SW 1271 (cell line): ENCODE data around the gene PIH1D2.
"Not testable (repeated sequence)": the region's sequence is repeated elsewhere in the genome, so short reads cannot be mapped to it uniquely, and the experiment has no call there.

ENCODE experiments used
- DNase-seq, 2 experiments: peaks; one replicate each; lab custom pipeline; 2025; lab: John Stamatoyannopoulos, UW

Gene PIH1D2

GRCh38 chr11:112051768-112052167 lies 22.0 kb downstream of the PIH1D2 start:
- no peak for DNase-seq

GRCh38 chr11:112050721-112051120 lies 23.1 kb downstream of the PIH1D2 start:
- no peak for DNase-seq

- no peak for DNase-seq
Observed at GRCh38 chr11:112049777-112050176, 24.0 kb downstream of the PIH1D2 start.

GRCh38 chr11:112048256-112048655 lies 25.6 kb downstream of the PIH1D2 start:
- not testable (repeated sequence) for DNase-seq

DNA sequence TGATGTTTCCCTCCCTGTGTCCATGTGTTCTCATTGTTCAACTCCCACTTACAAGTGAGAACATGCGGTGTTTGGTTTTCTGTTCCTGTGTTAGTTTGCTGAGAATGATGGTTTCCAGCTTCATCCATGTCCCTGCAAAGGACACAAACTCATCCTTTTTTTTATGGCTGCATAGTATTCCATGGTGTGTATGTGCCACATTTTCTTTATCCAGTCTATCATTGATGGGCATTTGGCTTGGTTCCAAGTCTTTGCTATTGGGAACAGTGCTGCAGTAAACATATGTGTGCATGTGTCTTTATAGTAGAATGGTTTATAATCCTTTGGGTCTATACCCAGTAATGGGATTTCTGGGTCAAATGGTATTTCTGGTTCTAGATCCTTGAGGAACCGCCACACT lies 27.2 kb downstream of the PIH1D2 start:
- DNase-seq: not testable (repeated sequence)

- no peak for DNase-seq
Observed at GRCh38 chr11:112044961-112045360, 28.9 kb downstream of the PIH1D2 start.

DNA sequence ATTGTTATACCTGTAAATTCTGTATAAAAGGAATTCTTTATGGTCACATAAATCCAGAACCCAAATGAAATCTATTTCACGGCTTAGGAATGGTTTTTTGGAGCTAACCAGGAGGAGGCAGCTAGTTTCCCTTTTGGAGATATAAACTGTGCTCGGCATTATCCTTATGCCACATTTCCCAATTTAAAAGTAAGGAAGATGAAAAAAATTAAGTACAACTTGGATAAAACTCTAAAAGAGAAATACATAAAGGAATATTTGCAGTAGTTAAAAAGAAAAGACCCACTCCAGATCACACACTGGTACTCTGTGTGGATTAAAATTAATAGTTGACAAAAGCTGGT lies 30.9 kb downstream of the PIH1D2 start:
- no peak for DNase-seq

- DNase-seq: peak in 1 of 2 experiments; percentile 28
Observed at GRCh38 chr11:112042161-112042960, 31.5 kb downstream of the PIH1D2 start.

- no peak for DNase-seq
Observed at GRCh38 chr11:112037527-112037926, 36.3 kb downstream of the PIH1D2 start.

GRCh38 chr11:112033902-112034301 lies 39.9 kb downstream of the PIH1D2 start:
- DNase-seq: no peak

DNA sequence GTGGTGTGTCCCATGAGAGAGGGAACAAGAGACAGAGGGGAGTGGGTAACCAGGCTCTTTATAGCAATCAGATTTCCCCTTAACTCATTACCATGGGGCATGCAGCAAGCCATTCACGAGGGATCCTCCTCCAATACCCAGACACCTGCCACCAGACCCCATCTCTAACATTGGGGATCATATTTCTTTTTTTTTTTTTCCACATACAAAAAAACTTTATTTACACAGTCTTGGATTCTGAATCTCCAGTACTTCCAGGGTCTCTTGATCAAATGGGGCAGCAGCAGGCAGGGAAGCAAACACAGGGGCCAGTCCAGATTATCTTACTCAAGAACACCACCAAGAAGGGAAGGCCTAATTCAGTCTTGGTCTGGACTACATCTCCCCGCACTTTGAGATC lies 44.4 kb downstream of the PIH1D2 start:
- DNase-seq: no peak

GRCh38 chr11:112026784-112027410 lies 46.9 kb downstream of the PIH1D2 start:
- DNase-seq: not testable (repeated sequence)

GRCh38 chr11:112025707-112026106 lies 48.1 kb downstream of the PIH1D2 start:
- peak in 1 of 2 experiments; percentile 59 for DNase-seq

DNA sequence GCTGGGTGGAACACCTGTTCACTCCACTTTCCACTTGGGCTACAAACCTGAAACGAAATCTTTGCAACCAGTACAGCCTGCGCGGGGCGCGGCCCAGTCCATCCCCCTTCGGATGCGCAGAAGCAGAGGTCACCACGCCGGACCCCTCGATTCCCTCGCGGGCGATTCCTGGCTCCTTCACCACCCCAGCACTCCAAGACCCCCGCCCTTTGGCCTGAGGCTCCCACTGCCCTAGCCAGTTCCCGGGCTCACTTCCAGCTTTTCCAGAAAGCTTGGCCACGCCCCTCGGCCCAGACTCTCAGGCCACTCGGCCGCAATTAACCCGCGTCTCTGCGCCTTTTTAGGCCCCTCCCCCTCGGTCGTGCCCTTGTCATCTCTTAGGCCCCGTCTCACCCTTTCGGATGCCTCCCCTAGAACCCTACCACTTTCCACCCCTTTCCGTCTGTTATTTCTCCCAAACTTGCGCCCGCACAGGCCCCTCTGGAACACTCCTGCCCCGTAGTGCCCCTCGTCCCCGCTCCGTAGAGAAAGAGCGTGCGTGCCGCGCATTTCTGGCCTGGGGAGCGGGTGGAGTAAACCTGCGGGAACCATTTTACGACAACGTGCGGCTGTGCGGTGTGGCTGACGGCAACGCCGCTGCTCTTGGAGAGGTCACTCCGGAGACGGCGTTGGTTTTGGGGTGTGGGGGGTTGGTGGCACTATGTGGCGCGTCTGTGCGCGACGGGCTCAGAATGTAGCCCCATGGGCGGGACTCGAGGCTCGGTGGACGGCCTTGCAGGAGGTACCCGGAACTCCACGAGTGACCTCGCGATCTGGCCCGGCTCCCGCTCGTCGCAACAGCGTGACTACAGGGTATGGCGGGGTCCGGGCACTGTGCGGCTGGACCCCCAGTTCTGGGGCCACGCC lies 48.8 kb downstream of the PIH1D2 start, which contains the start of gene DLAT:
Gene DLAT (plus strand): TSS at position 636 of the 906 bp plus-strand sequence. CDS start 65 bp downstream, at position 701.
- peak; percentile 95 to 97 for DNase-seq

- no peak for DNase-seq
Observed at GRCh38 chr11:112024178-112024772, 49.5 kb downstream of the PIH1D2 start.

DNA sequence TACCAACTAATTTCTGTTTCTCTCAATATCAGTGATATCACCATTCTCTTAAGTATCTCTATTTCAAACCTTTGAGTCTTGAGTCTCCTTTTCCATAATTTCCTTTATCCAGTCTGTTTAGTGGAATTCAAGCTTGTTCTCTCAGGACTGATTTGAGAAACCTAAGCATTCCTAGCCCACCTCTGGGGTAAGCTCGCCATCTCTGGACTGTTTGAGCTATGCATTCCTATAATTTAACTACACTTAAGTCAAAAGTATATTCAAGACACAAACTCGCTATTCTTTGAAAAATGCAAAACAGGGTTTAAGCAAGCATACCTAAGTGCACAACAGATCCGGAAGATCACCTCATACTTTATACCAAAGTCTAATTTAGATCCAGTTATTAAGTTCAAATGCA lies 50.7 kb downstream of the PIH1D2 start:
- no peak for DNase-seq

- DNase-seq: no peak
Observed at GRCh38 chr11:112019066-112019465, 54.8 kb downstream of the PIH1D2 start.
